ENCODE results near the gene HECTD1. TPM values are rescaled to one million over a fixed set of nuclear protein-coding genes. Genes with fewer than 3 reads are reported as not detected.

HECTD1 gene
- total RNA-seq, 1 donor from 2014 or later, result 153 TPM

- Mint-ChIP-seq H3K4me3 (no peak overlapping the region), H3K9me3 (no peaks in the 10 kb centered on the region), H3K36me3 (no peaks in the 10 kb centered on the region), H3K27ac (no peak overlapping the region), H3K4me1 (no peaks in the 10 kb centered on the region), H3K27me3 (ENCODE audit: insufficient read depth, low read depth) (no peaks in the 10 kb centered on the region)
- Histone ChIP-seq H3F3A (ENCODE audit: low read depth) (no peaks in the 10 kb centered on the region), H2AFZ (replicated peaks) (no peak overlapping the region), H3K36me3 (no peaks in the 10 kb centered on the region), H3K4me3 (no peak overlapping the region), H4K20me1 (ENCODE audit: low read depth) (no peaks in the 10 kb centered on the region), H3K4me1 (no peaks in the 10 kb centered on the region), H3K27me3 (no peaks in the 10 kb centered on the region), H3K9ac (no peak overlapping the region), H3K27ac (no peak overlapping the region), H3K9me3 (ENCODE audit: low read depth) (no peaks in the 10 kb centered on the region), H3K79me2 (ENCODE audit: low read depth) (no peaks in the 10 kb centered on the region), H3K4me2 (no peak overlapping the region)
- no peak for DNase-seq (ENCODE audit: low spot score)
- TF ChIP-seq EZH2 (IDR thresholded peaks at IDR 0.05) (no peak), EZH2phosphoT487 (IDR thresholded peaks at IDR 0.05) (no peak)
- TF ChIP-seq, protein P1, sequence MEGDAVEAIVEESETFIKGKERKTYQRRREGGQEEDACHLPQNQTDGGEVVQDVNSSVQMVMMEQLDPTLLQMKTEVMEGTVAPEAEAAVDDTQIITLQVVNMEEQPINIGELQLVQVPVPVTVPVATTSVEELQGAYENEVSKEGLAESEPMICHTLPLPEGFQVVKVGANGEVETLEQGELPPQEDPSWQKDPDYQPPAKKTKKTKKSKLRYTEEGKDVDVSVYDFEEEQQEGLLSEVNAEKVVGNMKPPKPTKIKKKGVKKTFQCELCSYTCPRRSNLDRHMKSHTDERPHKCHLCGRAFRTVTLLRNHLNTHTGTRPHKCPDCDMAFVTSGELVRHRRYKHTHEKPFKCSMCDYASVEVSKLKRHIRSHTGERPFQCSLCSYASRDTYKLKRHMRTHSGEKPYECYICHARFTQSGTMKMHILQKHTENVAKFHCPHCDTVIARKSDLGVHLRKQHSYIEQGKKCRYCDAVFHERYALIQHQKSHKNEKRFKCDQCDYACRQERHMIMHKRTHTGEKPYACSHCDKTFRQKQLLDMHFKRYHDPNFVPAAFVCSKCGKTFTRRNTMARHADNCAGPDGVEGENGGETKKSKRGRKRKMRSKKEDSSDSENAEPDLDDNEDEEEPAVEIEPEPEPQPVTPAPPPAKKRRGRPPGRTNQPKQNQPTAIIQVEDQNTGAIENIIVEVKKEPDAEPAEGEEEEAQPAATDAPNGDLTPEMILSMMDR (IDR thresholded peaks at IDR 0.05), result no peak
These were observed 34.0 kb upstream of the HECTD1 start for GRCh38 chr14:31241450-31242114.

- Mint-ChIP-seq H3K27ac (no peak overlapping the region), H3K4me1 (no peaks in the 10 kb centered on the region), H3K36me3 (no peaks in the 10 kb centered on the region), H3K27me3 (ENCODE audit: insufficient read depth, low read depth) (no peaks in the 10 kb centered on the region), H3K4me3 (no peak overlapping the region), H3K9me3 (no peaks in the 10 kb centered on the region)
- Histone ChIP-seq H3K4me2 (no peak overlapping the region), H3K27me3 (no peaks in the 10 kb centered on the region), H3K4me1 (no peaks in the 10 kb centered on the region), H3K79me2 (ENCODE audit: low read depth) (no peaks in the 10 kb centered on the region), H3K4me3 (no peak overlapping the region), H3K9ac (no peak overlapping the region), H2AFZ (replicated peaks) (no peak overlapping the region), H3K9me3 (ENCODE audit: low read depth) (no peaks in the 10 kb centered on the region), H3K36me3 (no peaks in the 10 kb centered on the region), H3F3A (ENCODE audit: low read depth) (no peaks in the 10 kb centered on the region), H4K20me1 (ENCODE audit: low read depth) (no peaks in the 10 kb centered on the region), H3K27ac (no peak overlapping the region)
- no peak for DNase-seq (ENCODE audit: low spot score)
- TF ChIP-seq, protein P1 (IDR thresholded peaks at IDR 0.05), result no peak
- no peak for TF ChIP-seq EZH2 (IDR thresholded peaks at IDR 0.05)
- TF ChIP-seq EZH2phosphoT487 (IDR thresholded peaks at IDR 0.05), result no peak
These were observed 32.1 kb upstream of the HECTD1 start for GRCh38 chr14:31239741-31240140.

GRCh38 chr14:31235462-31235861, 27.9 kb upstream of the HECTD1 start:
- Histone ChIP-seq H3K79me2 (ENCODE audit: low read depth) (no peaks in the 10 kb centered on the region), H3K4me3 (no peak overlapping the region), H4K20me1 (ENCODE audit: low read depth) (no peaks in the 10 kb centered on the region), H3K27ac (no peak overlapping the region), H3K4me2 (no peak overlapping the region), H3K36me3 (no peaks in the 10 kb centered on the region), H3K9me3 (ENCODE audit: low read depth) (no peaks in the 10 kb centered on the region), H3K9ac (no peak overlapping the region), H3K4me1 (no peaks in the 10 kb centered on the region), H3K27me3 (no peaks in the 10 kb centered on the region), H3F3A (ENCODE audit: low read depth) (no peaks in the 10 kb centered on the region), H2AFZ (replicated peaks) (no peak overlapping the region)
- H3K27ac Mint-ChIP-seq, result no peak overlapping the region
- no peaks in the 10 kb centered on the region for H3K27me3 Mint-ChIP-seq (ENCODE audit: insufficient read depth, low read depth)
- no peak for DNase-seq (ENCODE audit: low spot score)
- H3K4me1 Mint-ChIP-seq, result no peaks in the 10 kb centered on the region
- TF ChIP-seq EZH2 (IDR thresholded peaks at IDR 0.05) (no peak), EZH2phosphoT487 (IDR thresholded peaks at IDR 0.05) (no peak)
- TF ChIP-seq, protein P1 (IDR thresholded peaks at IDR 0.05), result no peak
- no peak overlapping the region for H3K4me3 Mint-ChIP-seq
- H3K9me3 Mint-ChIP-seq, result no peaks in the 10 kb centered on the region
- no peaks in the 10 kb centered on the region for H3K36me3 Mint-ChIP-seq

Data from neural progenitor cell (in vitro differentiated cells).